B cell (primary cell): ENCODE data around the gene KRT39. TPM values are rescaled to one million over a fixed set of nuclear protein-coding genes. Genes with fewer than 3 reads are reported as not detected.

Source experiments
- polyA plus RNA-seq: library from polyadenylated mRNA; depleted of rRNA; stranded (reverse); fragments of >200 nt; gene quantifications from 2 replicates; pipeline ENCODE4 v1.2.3, GENCODE V29; 2012
- small RNA-seq: library from RNA; depleted of rRNA; stranded (forward); fragments of <200 nt; gene quantifications from one replicate; pipeline ENCODE3, GENCODE V24; 2012; ENCODE audit warnings: low replicate concordance, low read depth; ENCODE audit not compliant: insufficient read length
- total RNA-seq, 2 donors: library from RNA; stranded (reverse); fragments of 120-200 nt in 1 of 2; gene quantifications; 1 replicate in 1 of 2; 2 replicates in 1 of 2; pipeline versions ENCODE4 v1.2.3 to v1.2.4, GENCODE V29; 2013 to 2022

The KRT39 gene
- total and polyA plus RNA-seq, 2 donors (not counting 1 experiment from before 2014, with no cell fraction given), result not detected

Small RNA genes within 50 kb of the gene (small RNA-seq; reads per million reads assigned to genes)
- not detected for gene KRTAP3-4P

Other genes with a start within 250 kb of the KRT39 start
Only the 30 nearest of the 33 such genes appear.
- gene KRT26, start 194.7 kb downstream of the KRT39 start, total RNA-seq, result not detected in 2 replicates
- not detected in 2 replicates for gene KRT26, start 194.7 kb downstream of the KRT39 start, polyA plus RNA-seq
- gene KRT27, start 184.4 kb downstream of the KRT39 start, total RNA-seq, result not detected in 2 replicates
- gene KRT27, start 184.4 kb downstream of the KRT39 start, polyA plus RNA-seq, result not detected in 2 replicates
- gene KRT28, start 167.0 kb downstream of the KRT39 start, total RNA-seq, result not detected in 2 replicates
- gene KRT28, start 167.0 kb downstream of the KRT39 start, polyA plus RNA-seq, result not detected in 2 replicates
- gene KRT10, start 144.3 kb downstream of the KRT39 start, total RNA-seq, result 29.0 and 32.9 TPM in 2 replicates
- gene KRT10, start 144.3 kb downstream of the KRT39 start, polyA plus RNA-seq, result 12.1 and 14.7 TPM in 2 replicates
- not detected in 2 replicates for gene KRT12, start 99.7 kb downstream of the KRT39 start, total RNA-seq
- gene KRT12, start 99.7 kb downstream of the KRT39 start, polyA plus RNA-seq, result not detected in 2 replicates
- not detected in 2 replicates for gene KRT20, start 81.7 kb downstream of the KRT39 start, total RNA-seq
- not detected in 2 replicates for gene KRT20, start 81.7 kb downstream of the KRT39 start, polyA plus RNA-seq
- not detected in 2 replicates for gene KRT23, start 29.3 kb downstream of the KRT39 start, total RNA-seq
- gene KRT23, start 29.3 kb downstream of the KRT39 start, polyA plus RNA-seq, result 0.06 TPM in 1 of 2 replicates, not detected in the other
- not detected in 2 replicates for gene KRT40, start 17.4 kb upstream of the KRT39 start, total RNA-seq
- gene KRT40, start 17.4 kb upstream of the KRT39 start, polyA plus RNA-seq, result not detected in 2 replicates
- gene KRTAP3-3, start 27.2 kb upstream of the KRT39 start, total RNA-seq, result not detected in 2 replicates
- not detected in 2 replicates for gene KRTAP3-3, start 27.2 kb upstream of the KRT39 start, polyA plus RNA-seq
- not detected in 2 replicates for gene KRTAP3-2, start 33.0 kb upstream of the KRT39 start, total RNA-seq
- gene KRTAP3-2, start 33.0 kb upstream of the KRT39 start, polyA plus RNA-seq, result not detected in 2 replicates
- not detected in 2 replicates for gene KRTAP3-1, start 42.2 kb upstream of the KRT39 start, total RNA-seq
- gene KRTAP3-1, start 42.2 kb upstream of the KRT39 start, polyA plus RNA-seq, result not detected in 2 replicates
- not detected in 2 replicates for gene KRTAP1-5, start 60.3 kb upstream of the KRT39 start, total RNA-seq
- not detected in 2 replicates for gene KRTAP1-5, start 60.3 kb upstream of the KRT39 start, polyA plus RNA-seq
- gene KRTAP1-4, start 63.2 kb upstream of the KRT39 start, total RNA-seq, result not detected in 2 replicates
- gene KRTAP1-4, start 63.2 kb upstream of the KRT39 start, polyA plus RNA-seq, result not detected in 2 replicates
- gene KRTAP1-3, start 67.9 kb upstream of the KRT39 start, total RNA-seq, result not detected in 2 replicates
- gene KRTAP1-3, start 67.9 kb upstream of the KRT39 start, polyA plus RNA-seq, result not detected in 2 replicates
- gene KRTAP1-1, start 74.5 kb upstream of the KRT39 start, total RNA-seq, result not detected in 2 replicates
- gene KRTAP1-1, start 74.5 kb upstream of the KRT39 start, polyA plus RNA-seq, result not detected in 2 replicates
- not detected in 2 replicates for gene KRTAP2-1, start 80.4 kb upstream of the KRT39 start, total RNA-seq
- gene KRTAP2-1, start 80.4 kb upstream of the KRT39 start, polyA plus RNA-seq, result not detected in 2 replicates
- not detected in 2 replicates for gene KRTAP2-2, start 88.3 kb upstream of the KRT39 start, total RNA-seq
- gene KRTAP2-2, start 88.3 kb upstream of the KRT39 start, polyA plus RNA-seq, result not detected in 2 replicates
- not detected in 2 replicates for gene KRTAP2-3, start 93.2 kb upstream of the KRT39 start, total RNA-seq
- gene KRTAP2-3, start 93.2 kb upstream of the KRT39 start, polyA plus RNA-seq, result not detected in 2 replicates
- not detected in 2 replicates for gene KRTAP2-4, start 98.9 kb upstream of the KRT39 start, total RNA-seq
- gene KRTAP2-4, start 98.9 kb upstream of the KRT39 start, polyA plus RNA-seq, result not detected in 2 replicates
- gene KRTAP4-7, start 117.2 kb upstream of the KRT39 start, total RNA-seq, result not detected in 2 replicates
- not detected in 2 replicates for gene KRTAP4-7, start 117.2 kb upstream of the KRT39 start, polyA plus RNA-seq
- not detected in 2 replicates for gene KRTAP4-8, start 131.2 kb upstream of the KRT39 start, total RNA-seq
- gene KRTAP4-8, start 131.2 kb upstream of the KRT39 start, polyA plus RNA-seq, result not detected in 2 replicates
- gene KRTAP4-16, start 135.3 kb upstream of the KRT39 start, total RNA-seq, result not detected in 2 replicates
- gene KRTAP4-16, start 135.3 kb upstream of the KRT39 start, polyA plus RNA-seq, result not detected in 2 replicates
- gene KRTAP4-9, start 138.4 kb upstream of the KRT39 start, total RNA-seq, result not detected in 2 replicates
- not detected in 2 replicates for gene KRTAP4-9, start 138.4 kb upstream of the KRT39 start, polyA plus RNA-seq
- not detected in 2 replicates for gene KRTAP4-11, start 151.4 kb upstream of the KRT39 start, total RNA-seq
- not detected in 2 replicates for gene KRTAP4-11, start 151.4 kb upstream of the KRT39 start, polyA plus RNA-seq
- not detected in 2 replicates for gene KRTAP4-12, start 157.2 kb upstream of the KRT39 start, total RNA-seq
- 0.12 TPM in 1 of 2 replicates, not detected in the other for gene KRTAP4-12, start 157.2 kb upstream of the KRT39 start, polyA plus RNA-seq
- not detected in 2 replicates for gene KRTAP4-6, start 173.6 kb upstream of the KRT39 start, total RNA-seq
- gene KRTAP4-6, start 173.6 kb upstream of the KRT39 start, polyA plus RNA-seq, result not detected in 2 replicates
- gene KRTAP4-5, start 182.9 kb upstream of the KRT39 start, total RNA-seq, result not detected in 2 replicates
- not detected in 2 replicates for gene KRTAP4-5, start 182.9 kb upstream of the KRT39 start, polyA plus RNA-seq
- not detected in 2 replicates for gene KRTAP4-4, start 193.8 kb upstream of the KRT39 start, total RNA-seq
- gene KRTAP4-4, start 193.8 kb upstream of the KRT39 start, polyA plus RNA-seq, result not detected in 2 replicates
- gene KRTAP4-3, start 201.3 kb upstream of the KRT39 start, total RNA-seq, result not detected in 2 replicates
- not detected in 2 replicates for gene KRTAP4-3, start 201.3 kb upstream of the KRT39 start, polyA plus RNA-seq
- not detected in 2 replicates for gene KRTAP4-2, start 211.3 kb upstream of the KRT39 start, total RNA-seq
- gene KRTAP4-2, start 211.3 kb upstream of the KRT39 start, polyA plus RNA-seq, result not detected in 2 replicates